ENCODE measurements around the gene SLC17A9. TPM values are rescaled to one million over a fixed set of nuclear protein-coding genes. Genes with fewer than 3 reads are reported as not detected.
"Not testable (repeated sequence)": the region's sequence is repeated elsewhere in the genome, so short reads cannot be mapped to it uniquely, and the experiment has no call there.

The SLC17A9 gene
- total RNA-seq, 2 experiments from 2014 or later, result 17.4 to 20.6 TPM

DNA sequence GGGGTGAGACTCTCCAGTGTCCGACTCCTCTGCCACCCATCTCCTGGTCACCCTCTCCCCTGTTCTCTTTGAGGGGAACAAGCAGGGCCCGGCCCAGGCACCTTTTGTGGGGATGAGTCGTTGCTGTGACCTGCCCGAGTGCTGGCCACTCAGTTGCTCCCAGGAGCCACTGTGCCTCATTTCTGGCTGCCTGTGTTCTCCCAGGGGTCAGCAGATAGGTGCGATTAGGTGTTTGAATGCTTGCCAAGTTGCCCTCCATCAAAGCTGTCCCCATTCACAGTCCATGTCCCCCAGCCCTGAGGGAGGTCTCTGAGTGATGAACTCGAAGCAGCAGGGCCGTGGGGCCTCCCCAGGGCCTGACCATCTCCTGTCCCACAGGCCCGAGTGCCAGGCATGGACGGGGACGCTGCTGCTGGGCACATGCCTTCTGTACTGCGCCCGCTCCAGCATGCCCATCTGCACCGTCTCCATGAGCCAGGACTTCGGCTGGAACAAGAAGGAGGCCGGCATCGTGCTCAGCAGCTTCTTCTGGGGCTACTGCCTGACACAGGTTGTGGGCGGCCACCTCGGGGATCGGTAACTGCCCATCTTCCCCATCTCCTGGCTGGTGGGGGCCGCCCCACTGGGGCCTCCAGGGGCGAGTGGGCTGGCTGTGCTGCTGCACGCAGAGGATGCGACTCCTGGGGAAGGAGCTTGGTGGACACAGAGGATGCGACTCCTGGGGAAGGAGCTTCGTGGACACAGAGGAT is 4.1 kb downstream of the SLC17A9 start:
- H3K36me3 Mint-ChIP-seq (ENCODE audit: low read depth), result no peaks in the 10 kb centered on the region
- H3K4me1 Mint-ChIP-seq (ENCODE audit: low read depth), result peaks cover 39% of the 10 kb centered on the region
- H3K9me3 Mint-ChIP-seq, result no peaks in the 10 kb centered on the region
- H3K4me3 Mint-ChIP-seq, result no peak overlapping the region
- H3K27ac Mint-ChIP-seq, result no peak overlapping the region
- no peaks in the 10 kb centered on the region for H3K27me3 Mint-ChIP-seq (ENCODE audit: low read depth)
- CTCF ChIA-PET, result no interaction called here
- intact Hi-C loops (cut with micrococcal nuclease), result no loop called here
- no peak for DNase-seq

DNA sequence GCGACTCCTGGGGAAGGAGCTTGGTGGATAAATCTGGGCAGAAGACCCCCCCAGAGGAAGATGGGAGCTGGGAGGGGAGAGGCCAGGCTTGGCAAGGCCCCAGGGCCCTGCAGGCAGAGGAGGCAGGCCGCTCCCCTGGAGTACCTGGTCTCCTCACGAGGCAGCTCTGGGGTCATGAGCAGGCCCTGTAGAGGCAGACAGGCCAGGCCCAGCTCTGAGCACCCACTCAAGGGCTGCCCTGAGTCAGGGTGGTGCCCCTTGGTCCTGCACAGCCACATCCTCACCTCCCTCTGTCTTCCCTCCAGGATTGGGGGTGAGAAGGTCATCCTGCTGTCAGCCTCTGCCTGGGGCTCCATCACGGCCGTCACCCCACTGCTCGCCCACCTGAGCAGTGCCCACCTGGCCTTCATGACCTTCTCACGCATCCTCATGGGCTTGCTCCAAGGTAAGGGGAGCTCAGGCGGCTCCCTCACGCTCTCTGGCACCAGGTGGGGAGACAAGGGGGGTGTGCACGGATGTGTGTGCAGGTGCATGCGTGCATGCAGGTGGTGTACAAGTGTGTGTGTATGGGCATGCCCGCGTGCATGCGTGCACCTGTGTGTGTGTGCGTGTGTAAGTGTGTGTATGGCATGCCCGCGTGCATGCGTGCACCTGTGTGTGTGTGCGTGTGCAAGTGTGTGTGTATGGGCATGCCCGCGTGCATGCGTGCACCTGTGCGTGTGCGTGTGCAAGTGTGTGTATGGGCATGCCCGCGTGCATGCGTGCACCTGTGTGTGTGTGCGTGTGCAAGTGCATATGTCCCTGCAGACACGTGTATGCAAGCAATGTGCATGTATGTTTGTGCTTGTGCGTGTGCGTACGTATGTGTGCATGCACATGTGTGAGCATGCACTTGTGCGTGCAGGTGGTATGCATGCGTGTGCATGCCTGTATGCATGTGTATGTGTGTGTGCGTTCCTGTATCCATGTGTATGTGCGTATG is 4.9 kb downstream of the SLC17A9 start:
- intact Hi-C loops (cut with micrococcal nuclease), result no loop called here

GRCh38 chr20:62958388-62959100 is 6.0 kb downstream of the SLC17A9 start:
- Mint-ChIP-seq H3K36me3 (ENCODE audit: low read depth) (no peaks in the 10 kb centered on the region), H3K27me3 (ENCODE audit: low read depth) (no peaks in the 10 kb centered on the region), H3K4me3 (no peak overlapping the region), H3K4me1 (ENCODE audit: low read depth) (peaks cover 28% of the 10 kb centered on the region), H3K9me3 (no peaks in the 10 kb centered on the region), H3K27ac (no peak overlapping the region)
- CTCF ChIA-PET, result no interaction called here
- intact Hi-C loops (cut with micrococcal nuclease), result no loop called here
- no peak for DNase-seq

More for the DNA sequence above, 4.9 kb downstream of the SLC17A9 start:
- CTCF ChIA-PET, result no interaction called here
- H3K27ac Mint-ChIP-seq, result no peak overlapping the region
- no peaks in the 10 kb centered on the region for H3K27me3 Mint-ChIP-seq (ENCODE audit: low read depth)
- no peak for DNase-seq
- no peaks in the 10 kb centered on the region for H3K36me3 Mint-ChIP-seq (ENCODE audit: low read depth)
- H3K9me3 Mint-ChIP-seq, result no peaks in the 10 kb centered on the region
- H3K4me1 Mint-ChIP-seq (ENCODE audit: low read depth), result peaks cover 35% of the 10 kb centered on the region
- H3K4me3 Mint-ChIP-seq, result no peak overlapping the region

DNA sequence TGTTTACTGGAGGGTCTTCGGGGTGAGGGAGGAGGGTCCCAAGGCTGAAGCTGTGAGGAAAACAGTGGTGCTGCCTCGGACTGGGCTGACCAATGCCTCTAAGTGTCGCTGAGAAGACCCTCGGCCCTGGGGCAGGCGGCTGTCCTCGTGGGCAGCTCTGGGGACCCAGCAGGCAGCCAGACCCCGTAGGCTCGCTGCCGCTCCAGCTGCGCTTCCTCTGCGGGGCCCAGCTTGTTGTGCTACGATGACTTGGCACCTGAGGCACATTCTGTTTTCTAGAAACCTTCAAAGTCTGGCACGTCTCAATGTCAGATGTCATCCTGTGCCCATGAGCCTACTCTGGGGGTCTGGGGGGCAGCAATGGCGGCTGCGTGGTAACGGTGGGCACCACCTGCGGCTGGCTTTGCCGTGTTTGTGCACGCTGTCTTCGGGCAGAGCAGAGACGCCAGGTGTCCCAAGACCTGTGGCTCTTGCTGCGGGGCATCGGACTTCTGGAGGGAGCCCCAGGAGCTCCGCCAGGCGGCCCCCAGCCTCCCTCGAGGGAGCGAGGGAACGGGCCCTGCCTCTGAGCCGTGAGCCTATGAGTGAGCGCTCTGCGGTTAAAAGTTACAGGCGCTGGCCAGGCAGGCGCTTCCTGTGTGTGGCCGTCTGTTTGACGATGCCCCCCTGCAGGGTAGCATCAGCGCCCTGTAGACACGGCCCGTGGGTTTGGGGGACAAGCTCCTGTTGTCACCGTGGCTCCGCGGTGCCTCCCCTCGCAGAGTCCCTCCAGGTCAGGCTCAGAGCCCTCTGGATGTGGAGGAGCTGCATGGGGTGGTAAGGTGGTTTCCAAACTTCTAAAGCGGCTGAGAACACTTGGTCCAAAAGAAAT is 6.8 kb downstream of the SLC17A9 start:
- H3K4me1 Mint-ChIP-seq (ENCODE audit: low read depth), result peaks cover 21% of the 10 kb centered on the region
- CTCF ChIA-PET, result interaction anchor here (0.6 kb wide), 1 partner anchor 51 kb away, joined by 8 read pairs; no protein-coding TSS in a partner anchor
- H3K4me3 Mint-ChIP-seq, result no peak overlapping the region
- H3K9me3 Mint-ChIP-seq, result no peaks in the 10 kb centered on the region
- no peak overlapping the region for H3K27ac Mint-ChIP-seq
- no peaks in the 10 kb centered on the region for H3K27me3 Mint-ChIP-seq (ENCODE audit: low read depth)
- no peak for DNase-seq
- intact Hi-C loops (cut with micrococcal nuclease), result no loop called here
- no peaks in the 10 kb centered on the region for H3K36me3 Mint-ChIP-seq (ENCODE audit: low read depth)

DNA sequence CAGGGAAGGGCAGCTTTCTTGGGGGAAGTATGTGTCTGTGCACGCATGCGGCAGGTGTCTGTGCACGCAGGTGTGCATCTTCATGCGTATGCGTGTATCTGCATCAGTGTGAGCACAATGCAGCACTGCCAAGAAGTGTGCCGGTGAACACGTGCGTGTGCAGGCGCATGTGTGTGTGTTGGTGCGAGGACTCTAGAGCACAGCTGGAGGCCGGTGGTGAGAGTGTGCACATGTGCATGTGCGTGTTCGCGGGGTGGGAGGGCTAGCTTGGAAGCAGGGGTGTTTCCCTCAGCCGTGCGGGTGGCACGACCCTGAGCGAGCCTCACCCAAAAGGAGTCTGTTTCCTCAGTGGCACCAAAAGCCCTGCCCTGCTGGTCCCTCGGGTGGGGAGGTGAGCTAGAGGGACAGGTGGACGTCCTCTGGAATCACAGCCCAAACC is 7.5 kb downstream of the SLC17A9 start:
- H3K4me1 Mint-ChIP-seq (ENCODE audit: low read depth), result peaks cover 17% of the 10 kb centered on the region
- no peaks in the 10 kb centered on the region for H3K9me3 Mint-ChIP-seq
- H3K27me3 Mint-ChIP-seq (ENCODE audit: low read depth), result no peaks in the 10 kb centered on the region
- no peak overlapping the region for H3K27ac Mint-ChIP-seq
- intact Hi-C loops (cut with micrococcal nuclease), result no loop called here
- no peak for DNase-seq
- H3K4me3 Mint-ChIP-seq, result no peak overlapping the region
- CTCF ChIA-PET, result interaction anchor here (0.6 kb wide), 1 partner anchor 51 kb away, joined by 8 read pairs; no protein-coding TSS in a partner anchor
- no peaks in the 10 kb centered on the region for H3K36me3 Mint-ChIP-seq (ENCODE audit: low read depth)

DNA sequence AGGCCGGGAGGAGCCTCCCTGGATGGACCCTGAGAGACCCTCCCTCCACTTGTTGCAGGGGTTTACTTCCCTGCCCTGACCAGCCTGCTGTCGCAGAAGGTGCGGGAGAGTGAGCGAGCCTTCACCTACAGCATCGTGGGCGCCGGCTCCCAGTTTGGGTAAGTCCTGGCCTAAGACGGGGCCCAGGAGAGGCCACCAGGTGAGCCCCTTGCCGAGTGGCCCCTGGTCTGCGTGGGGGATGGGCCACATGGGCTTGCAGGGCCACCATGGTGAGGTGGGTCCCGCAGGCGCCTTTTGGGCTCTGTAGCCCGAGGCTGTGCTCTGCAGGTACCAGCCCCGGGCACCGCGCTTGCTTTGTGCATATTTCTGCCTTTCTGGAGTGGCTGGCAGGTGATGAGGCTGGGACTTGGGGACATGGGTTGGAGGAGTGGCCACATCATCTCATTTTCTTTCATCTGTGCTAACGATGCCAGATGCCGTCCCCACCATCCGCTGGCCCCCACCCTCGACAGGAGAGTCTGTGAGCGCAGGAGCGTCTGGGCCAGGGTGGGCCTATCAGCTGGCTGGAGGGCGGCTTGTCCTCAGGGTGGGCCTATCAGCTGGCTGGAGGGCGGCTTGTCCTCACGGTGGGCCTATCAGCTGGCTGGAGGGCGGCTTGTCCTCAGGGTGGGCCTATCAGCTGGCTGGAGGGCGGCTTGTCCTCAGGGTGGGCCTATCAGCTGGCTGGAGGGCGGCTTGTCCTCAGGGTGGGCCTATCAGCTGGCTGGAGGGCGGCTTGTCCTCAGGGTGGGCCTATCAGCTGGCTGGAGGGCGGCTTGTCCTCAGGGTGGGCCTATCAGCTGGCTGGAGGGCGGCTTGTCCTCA is 8.2 kb downstream of the SLC17A9 start:
- H3K9me3 Mint-ChIP-seq; H3K4me3 Mint-ChIP-seq; intact Hi-C loops (cut with micrococcal nuclease); H3K27ac Mint-ChIP-seq; H3K27me3 Mint-ChIP-seq (ENCODE audit: low read depth); H3K36me3 Mint-ChIP-seq (ENCODE audit: low read depth); DNase-seq: not testable (repeated sequence)
- CTCF ChIA-PET, result interaction anchor here (0.6 to 1.1 kb wide), 2 partner anchors 12 to 50 kb away, joined by 3 to 8 read pairs; no protein-coding TSS in a partner anchor
- H3K4me1 Mint-ChIP-seq (ENCODE audit: low read depth), result peaks cover 17% of the 10 kb centered on the region

- H3K4me1 Mint-ChIP-seq (ENCODE audit: low read depth), result peaks cover 17% of the 10 kb centered on the region
- CTCF ChIA-PET, result interaction anchor here (1.1 kb wide), 1 partner anchor 11 kb away, joined by 3 read pairs; no protein-coding TSS in a partner anchor
- intact Hi-C loops (cut with micrococcal nuclease), result no loop called here
- DNase-seq, result no peak
- H3K36me3 Mint-ChIP-seq (ENCODE audit: low read depth), result no peaks in the 10 kb centered on the region
- no peak overlapping the region for H3K4me3 Mint-ChIP-seq
- H3K27me3 Mint-ChIP-seq (ENCODE audit: low read depth), result no peaks in the 10 kb centered on the region
- no peaks in the 10 kb centered on the region for H3K9me3 Mint-ChIP-seq
- no peak overlapping the region for H3K27ac Mint-ChIP-seq
These were observed 8.8 kb downstream of the SLC17A9 start for GRCh38 chr20:62961310-62961783.

GRCh38 chr20:62961799-62962198 is 9.3 kb downstream of the SLC17A9 start:
- no peak for DNase-seq
- CTCF ChIA-PET, result interaction anchor here (1.1 kb wide), 1 partner anchor 11 kb away, joined by 3 read pairs; no protein-coding TSS in a partner anchor
- Mint-ChIP-seq H3K4me1 (ENCODE audit: low read depth) (peaks cover 17% of the 10 kb centered on the region), H3K9me3 (no peaks in the 10 kb centered on the region), H3K36me3 (ENCODE audit: low read depth) (no peaks in the 10 kb centered on the region), H3K27ac (no peak overlapping the region), H3K27me3 (ENCODE audit: low read depth) (no peaks in the 10 kb centered on the region), H3K4me3 (no peak overlapping the region)
- intact Hi-C loops (cut with micrococcal nuclease), result no loop called here

- no peak for DNase-seq
- CTCF ChIA-PET, result no interaction called here
These were observed 9.8 kb downstream of the SLC17A9 start for GRCh38 chr20:62962221-62962879.

DNA sequence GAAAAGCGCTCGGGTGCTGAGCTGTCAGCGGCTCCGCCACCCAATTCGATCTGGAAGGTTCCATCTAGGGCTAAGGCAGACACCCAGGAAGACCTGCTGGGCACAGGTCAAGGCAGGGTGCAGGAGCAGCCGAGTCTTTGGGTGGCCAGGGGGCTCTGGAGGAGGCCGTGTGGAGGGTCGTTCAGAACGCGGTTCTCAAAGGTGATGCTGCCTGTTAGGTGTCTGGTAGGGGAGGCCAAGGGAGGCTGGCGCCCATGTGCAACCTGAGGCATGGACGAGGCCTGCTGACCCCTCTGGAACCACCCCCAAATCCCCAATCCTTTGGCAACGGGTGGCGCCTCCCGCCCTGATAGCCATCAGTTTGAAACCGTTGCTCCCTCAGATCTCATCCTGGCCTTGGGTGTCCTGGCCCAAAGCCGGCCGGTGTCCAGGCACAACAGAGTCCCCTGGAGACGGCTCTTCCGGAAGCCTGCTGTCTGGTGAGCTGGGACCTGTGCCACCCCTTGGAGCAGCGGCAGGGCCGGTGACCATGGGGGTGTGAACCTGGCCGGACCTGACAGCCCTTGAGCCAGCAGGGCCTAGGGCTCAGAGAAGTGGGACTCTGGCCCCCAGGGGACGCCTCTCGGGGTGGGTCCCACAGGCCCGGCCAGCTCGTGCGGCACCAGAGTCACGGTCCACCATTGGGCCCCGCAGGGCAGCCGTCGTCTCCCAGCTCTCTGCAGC is 10.5 kb downstream of the SLC17A9 start:
- Mint-ChIP-seq H3K9me3 (no peaks in the 10 kb centered on the region), H3K27me3 (ENCODE audit: low read depth) (no peaks in the 10 kb centered on the region), H3K4me3 (no peak overlapping the region), H3K4me1 (ENCODE audit: low read depth) (peaks cover 14% of the 10 kb centered on the region), H3K36me3 (ENCODE audit: low read depth) (no peaks in the 10 kb centered on the region), H3K27ac (no peak overlapping the region)
- intact Hi-C loops (cut with micrococcal nuclease), result no loop called here
- CTCF ChIA-PET, result no interaction called here
- DNase-seq, result no peak

More at GRCh38 chr20:62962221-62962879, 9.8 kb downstream of the SLC17A9 start:
- intact Hi-C loops (cut with micrococcal nuclease), result no loop called here
- H3K4me3 Mint-ChIP-seq, result no peak overlapping the region
- H3K9me3 Mint-ChIP-seq, result no peaks in the 10 kb centered on the region
- H3K27me3 Mint-ChIP-seq (ENCODE audit: low read depth), result no peaks in the 10 kb centered on the region
- no peak overlapping the region for H3K27ac Mint-ChIP-seq
- no peaks in the 10 kb centered on the region for H3K36me3 Mint-ChIP-seq (ENCODE audit: low read depth)
- H3K4me1 Mint-ChIP-seq (ENCODE audit: low read depth), result peaks cover 17% of the 10 kb centered on the region

All from activated naive CD4-positive, alpha-beta T cell treated with anti-CD3 and anti-CD28 coated beads for 36 hours (primary cell).